Neuronal stem cell (in vitro differentiated cells): ENCODE data around the gene CCDC3.

Source experiments
- DNase-seq: peaks from one replicate; pipeline ENCODE4 v3.0.0-alpha.2; 2013; ENCODE audit warnings: low spot score
- H2AFZ ChIP-seq: one replicate; pipeline ENCODE4 v1.6.1; 2013; ENCODE audit warnings: mild to moderate bottlenecking, low read length, inconsistent platforms
- H2AK5ac ChIP-seq: 2 replicates; pipeline ENCODE4 v1.6.1; 2013; ENCODE audit warnings: low read depth, mild to moderate bottlenecking, inconsistent platforms, low read length, moderate library complexity, mixed read lengths
- H2BK120ac ChIP-seq: 2 replicates; pipeline ENCODE4 v1.6.1; 2013; ENCODE audit warnings: low read depth, mild to moderate bottlenecking, inconsistent platforms, low read length, moderate library complexity, mixed read lengths
- H2BK12ac ChIP-seq: one replicate; pipeline ENCODE4 v1.6.1; 2013; ENCODE audit warnings: low read length, inconsistent platforms
- H2BK15ac ChIP-seq: 2 replicates; pipeline ENCODE4 v1.6.1; 2013; ENCODE audit warnings: mild to moderate bottlenecking, low read length, inconsistent platforms, mixed read lengths
- H2BK5ac ChIP-seq: one replicate; pipeline ENCODE4 v1.6.1; 2013; ENCODE audit warnings: inconsistent platforms, mild to moderate bottlenecking, low read length, moderate library complexity
- H3K14ac ChIP-seq: one replicate; pipeline ENCODE4 v1.6.1; 2013; ENCODE audit warnings: low read length, inconsistent platforms
- H3K18ac ChIP-seq: 2 replicates; pipeline ENCODE4 v1.6.1; 2013; ENCODE audit warnings: low read length, inconsistent platforms
- H3K23ac ChIP-seq: 2 replicates; pipeline ENCODE4 v1.6.1; 2013; ENCODE audit warnings: low read depth, mild to moderate bottlenecking, mixed read lengths, low read length, inconsistent platforms; ENCODE audit not compliant: poor library complexity
- H3K27ac ChIP-seq: replicated peaks from 3 replicates; pipeline ENCODE4 v1.5.1; 2013; ENCODE audit warnings: low read length, inconsistent platforms
- H3K27me3 ChIP-seq, 3 experiments: 2 replicates each; pipeline ENCODE4 v1.6.1; 2013; ENCODE audit warnings: low read length in 3 of 3, mild to moderate bottlenecking in 2 of 3, inconsistent platforms in 1 of 3, low read depth in 1 of 3, mixed read lengths in 1 of 3, moderate library complexity in 1 of 3; ENCODE audit not compliant: control insufficient read depth in 3 of 3, insufficient read depth in 3 of 3
- H3K36me3 ChIP-seq, 2 donors: replicated peaks in 1 of 2; 2 replicates each; pipeline ENCODE4 v1.6.1; 2013; ENCODE audit warnings: low read length in 2 of 2; ENCODE audit not compliant: control insufficient read depth in 2 of 2, insufficient read depth in 2 of 2
- H3K4ac ChIP-seq: 2 replicates; pipeline ENCODE4 v1.6.1; 2013; ENCODE audit warnings: inconsistent platforms, mild to moderate bottlenecking, low read length, moderate library complexity
- H3K4me1 ChIP-seq, 2 donors: 1 replicate in 1 of 2; 2 replicates in 1 of 2; pipeline ENCODE4 v1.6.1; 2013; ENCODE audit warnings: low read length in 2 of 2, low read depth in 1 of 2; ENCODE audit not compliant: control insufficient read depth in 2 of 2, insufficient read depth in 1 of 2
- H3K4me2 ChIP-seq: one replicate; pipeline ENCODE4 v1.6.1; 2013; ENCODE audit warnings: mild to moderate bottlenecking, low read length, inconsistent platforms; ENCODE audit not compliant: insufficient read depth, poor library complexity, severe bottlenecking
- H3K4me3 ChIP-seq, 2 donors: 2 replicates each; pipeline ENCODE4 v1.5.1; 2013; ENCODE audit warnings: low read length in 2 of 2, mild to moderate bottlenecking in 2 of 2, inconsistent platforms in 1 of 2, moderate library complexity in 1 of 2
- H3K79me1 ChIP-seq: one replicate; pipeline ENCODE4 v1.6.1; 2013; ENCODE audit warnings: low read depth, mild to moderate bottlenecking, inconsistent platforms, low read length, moderate library complexity
- H3K9ac ChIP-seq: one replicate; pipeline ENCODE4 v1.6.1; 2013; ENCODE audit warnings: mild to moderate bottlenecking, low read depth, low read length, inconsistent platforms; ENCODE audit not compliant: poor library complexity
- H3K9me3 ChIP-seq, 2 donors: replicated peaks in 1 of 2; 2 replicates each; pipeline versions ENCODE3 to v1.6.1; 2013; ENCODE audit warnings: low read length in 2 of 2, mild to moderate bottlenecking in 2 of 2, inconsistent platforms in 1 of 2, low read depth in 1 of 2, mixed read lengths in 1 of 2, moderate library complexity in 1 of 2; ENCODE audit not compliant: control insufficient read depth in 2 of 2, insufficient read depth in 1 of 2
- H4K8ac ChIP-seq: one replicate; pipeline ENCODE4 v1.6.1; 2013; ENCODE audit warnings: low read depth, mild to moderate bottlenecking, inconsistent platforms, low read length, moderate library complexity
- H4K91ac ChIP-seq: one replicate; pipeline ENCODE4 v1.6.1; 2013; ENCODE audit warnings: low read length, low read depth, mild to moderate bottlenecking, inconsistent platforms; ENCODE audit not compliant: poor library complexity
- WGBS, 2 donors: extraction: QIAGEN DNeasy Blood & Tissue Kit; methylation state at CpG; one replicate each; pipeline ENCODE4 v1.1.7; 2013; ENCODE audit warnings: missing lambda C conversion rate in 2 of 2, mixed read lengths in 1 of 2; ENCODE audit not compliant: insufficient read length in 2 of 2, insufficient replicate concordance in 1 of 2; ENCODE audit errors: extremely low coverage in 2 of 2; 5-methylcytosine and 5-hydroxymethylcytosine counted together

The CCDC3 gene

GRCh38 chr10:12957081-12957480 lies 44.4 kb downstream of the CCDC3 start:
- Histone ChIP-seq H2BK12ac (no peak overlapping the region), H2AFZ (no peak overlapping the region), H4K91ac (no peak overlapping the region), H3K36me3 (no peaks in the 10 kb centered on the region), H3K9ac (no peak overlapping the region), H3K27ac (no peak overlapping the region), H3K4me2 (no peak overlapping the region), H3K18ac (no peak overlapping the region), H3K4ac (no peak overlapping the region), H3K14ac (no peak overlapping the region), H3K4me1 (no peaks in the 10 kb centered on the region), H3K4me3 (no peak overlapping the region), H2BK5ac (no peak overlapping the region), H3K79me1 (no peaks in the 10 kb centered on the region), H4K8ac (no peak overlapping the region), H3K9me3 (peaks cover 0 to 5% of the 10 kb centered on the region in 2 donors), H2BK15ac (no peak overlapping the region), H3K27me3 (peaks cover 0 to 4% (median 0%) of the 10 kb centered on the region in 3 experiments), H3K23ac (no peak overlapping the region), H2BK120ac (no peak overlapping the region), H2AK5ac (no peak overlapping the region)
- no CpG with 5 or more reads among the region's 8 CpGs for WGBS, 2 donors
- no peak for DNase-seq

GRCh38 chr10:12954866-12955265 lies 46.6 kb downstream of the CCDC3 start:
- Histone ChIP-seq H3K14ac (no peak overlapping the region), H3K9ac (no peak overlapping the region), H3K4me3 (no peak overlapping the region), H2BK15ac (no peak overlapping the region), H2AFZ (no peak overlapping the region), H2BK12ac (no peak overlapping the region), H3K4me1 (no peaks in the 10 kb centered on the region), H4K91ac (no peak overlapping the region), H3K4me2 (no peak overlapping the region), H3K23ac (no peak overlapping the region), H4K8ac (no peak overlapping the region), H3K27me3 (no peaks in the 10 kb centered on the region), H3K18ac (no peak overlapping the region), H3K27ac (no peak overlapping the region), H2BK5ac (no peak overlapping the region), H2BK120ac (no peak overlapping the region), H3K9me3 (peaks cover 0 to 5% of the 10 kb centered on the region in 2 donors), H2AK5ac (no peak overlapping the region), H3K36me3 (no peaks in the 10 kb centered on the region), H3K4ac (no peak overlapping the region), H3K79me1 (no peaks in the 10 kb centered on the region)
- no CpG with 5 or more reads among the region's 1 CpG for whole genome bisulfite sequencing, 2 donors
- no peak for DNase-seq

GRCh38 chr10:12950583-12951128 lies 50.9 kb downstream of the CCDC3 start:
- Histone ChIP-seq H3K4me3 (no peak overlapping the region), H2BK5ac (no peak overlapping the region), H3K14ac (no peak overlapping the region), H2AK5ac (no peak overlapping the region), H2BK12ac (no peak overlapping the region), H3K79me1 (no peaks in the 10 kb centered on the region), H3K4me1 (no peaks in the 10 kb centered on the region), H3K4me2 (no peak overlapping the region), H3K27me3 (no peaks in the 10 kb centered on the region), H2BK120ac (no peak overlapping the region), H3K36me3 (no peaks in the 10 kb centered on the region), H3K18ac (no peak overlapping the region), H4K8ac (no peak overlapping the region), H3K9me3 (peaks cover 0 to 3% of the 10 kb centered on the region in 2 donors), H3K4ac (no peak overlapping the region), H3K23ac (no peak overlapping the region), H4K91ac (no peak overlapping the region), H3K9ac (no peak overlapping the region), H3K27ac (no peak overlapping the region), H2AFZ (no peak overlapping the region), H2BK15ac (no peak overlapping the region)
- no peak for DNase-seq
- WGBS, 2 donors = no CpG with 5 or more reads among the region's 5 CpGs

- DNase-seq = no peak
- Histone ChIP-seq H3K9ac (no peak overlapping the region), H3K14ac (no peak overlapping the region), H3K4me2 (no peak overlapping the region), H2AK5ac (no peak overlapping the region), H3K23ac (no peak overlapping the region), H3K36me3 (no peaks in the 10 kb centered on the region), H2AFZ (peak overlapping the region; percentile 42), H2BK12ac (no peak overlapping the region), H3K27ac (no peak overlapping the region), H4K8ac (no peak overlapping the region), H2BK15ac (no peak overlapping the region), H3K9me3 (peaks cover 0 to 3% of the 10 kb centered on the region in 2 donors), H2BK5ac (no peak overlapping the region), H3K79me1 (no peaks in the 10 kb centered on the region), H3K18ac (no peak overlapping the region), H3K27me3 (no peaks in the 10 kb centered on the region), H3K4me3 (no peak overlapping the region), H4K91ac (no peak overlapping the region), H3K4ac (no peak overlapping the region), H2BK120ac (no peak overlapping the region), H3K4me1 (no peaks in the 10 kb centered on the region)
- WGBS, 2 donors = no CpG with 5 or more reads among the region's 4 CpGs
These were observed 52.3 kb downstream of the CCDC3 start for GRCh38 chr10:12949248-12949647.
